ENCODE data around the gene CNTNAP5. TPM values are rescaled to one million over a fixed set of nuclear protein-coding genes. Genes with fewer than 3 reads are reported as not detected.

CNTNAP5 gene
- total and polyA plus RNA-seq, 2 of the 13 experiments (the other 11 are each of a cell fraction or from before 2014, with no cell fraction given): not detected

DNA sequence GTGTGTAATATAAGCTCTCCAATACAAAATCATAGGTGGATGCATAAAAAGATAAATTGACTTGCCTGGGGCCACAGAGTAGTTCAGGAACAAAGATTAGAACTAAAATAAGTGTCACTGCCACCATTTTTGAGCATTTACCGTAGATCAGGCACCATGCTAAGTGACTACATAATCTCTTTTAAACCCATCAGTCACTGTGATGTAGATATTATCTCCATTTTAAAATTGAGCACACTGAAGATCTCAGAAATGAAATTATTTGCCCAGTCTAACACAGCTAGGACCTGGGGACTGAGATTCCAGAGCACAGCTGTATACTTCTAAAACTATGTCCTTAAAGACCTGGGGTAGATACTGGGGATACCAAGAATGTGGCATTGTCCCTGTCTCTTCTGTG, 737.3 kb downstream of the CNTNAP5 start:
- FAIRE-seq (no peak), DNase-seq (ENCODE audit: low spot score) (no peak), ATAC-seq (no peak)
- Histone ChIP-seq H3K27me3 (ENCODE audit: control insufficient read depth in 1 of 2, insufficient read depth in 2 of 2, low read length in 2 of 2) (no peaks in the 10 kb centered on the region; a peak in 1 of 5 replicates), H3K9me3 (ENCODE audit: low read length) (no peaks in the 10 kb centered on the region), H3K4me1 (ENCODE audit: insufficient read depth, low read length) (no peaks in the 10 kb centered on the region), H3K79me2 (ENCODE audit: insufficient read depth, low read length) (no peaks in the 10 kb centered on the region), H4K20me1 (ENCODE audit: insufficient read depth, low read length) (no peaks in the 10 kb centered on the region), H3K9ac (ENCODE audit: insufficient read depth, low read depth, low read length) (no peak overlapping the region), H3K4me3 (replicated peaks in 1 of 3; ENCODE audit: insufficient read depth in 1 of 3, low read depth in 2 of 3, low read length in 3 of 3) (no peak overlapping the region), H3K4me2 (ENCODE audit: low read depth, low read length) (no peak overlapping the region), H3K27ac (ENCODE audit: extremely low read length, insufficient read depth, low read length) (no peak overlapping the region), H2AFZ (ENCODE audit: low read length) (no peak overlapping the region), H3K36me3 (replicated peaks in 1 of 2; ENCODE audit: control insufficient read depth in 1 of 2, insufficient read depth in 2 of 2, low read length in 2 of 2) (no peaks in the 10 kb centered on the region)
- in situ Hi-C loops (cut with HindIII; ENCODE audit: extremely low pct_ligation_motif_present, low pct_unique_long_range_greater_than_20kb): no loop called here
- WGBS (ENCODE audit: low lambda C conversion rate): 0% methylated on average over 1 of the region's 1 CpG
- ChIA-PET POLR2A (no interaction called here), CTCF (ENCODE audit: low intra/inter-chr PET ratio, low total read pairs) (no interaction called here)
- BruUV-seq (replicated peaks): no TSS peak
- intact Hi-C loops (cut with micrococcal nuclease; ENCODE audit: unreplicated experiment): no loop called here
- TF ChIP-seq, protein P1, sequence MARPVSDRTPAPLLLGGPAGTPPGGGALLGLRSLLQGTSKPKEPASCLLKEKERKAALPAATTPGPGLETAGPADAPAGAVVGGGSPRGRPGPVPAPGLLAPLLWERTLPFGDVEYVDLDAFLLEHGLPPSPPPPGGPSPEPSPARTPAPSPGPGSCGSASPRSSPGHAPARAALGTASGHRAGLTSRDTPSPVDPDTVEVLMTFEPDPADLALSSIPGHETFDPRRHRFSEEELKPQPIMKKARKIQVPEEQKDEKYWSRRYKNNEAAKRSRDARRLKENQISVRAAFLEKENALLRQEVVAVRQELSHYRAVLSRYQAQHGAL (CRISPR knock-in tag; IDR thresholded peaks at IDR 0.05; ENCODE audit: not compliant biosample characterization): no peak
- TF ChIP-seq SATB2 (CRISPR knock-in tag; IDR thresholded peaks at IDR 0.05) (no peak), ZNF20 (CRISPR knock-in tag; IDR thresholded peaks at IDR 0.05) (no peak), PLRG1 (conservative IDR thresholded peaks at IDR 0.05) (no peak), CC2D1A (CRISPR knock-in tag; IDR thresholded peaks at IDR 0.05) (no peak), ZBTB7A (CRISPR knock-in tag; IDR thresholded peaks at IDR 0.05) (no peak), TEAD2 (CRISPR knock-in tag; IDR thresholded peaks at IDR 0.05) (no peak), SRSF1 (optimal IDR thresholded peaks at IDR 0.05; ENCODE audit: low read depth, low read length) (no peak), PITX1 (CRISPR knock-in tag; IDR thresholded peaks at IDR 0.05) (no peak), FOXJ3 (CRISPR knock-in tag; IDR thresholded peaks at IDR 0.05; ENCODE audit: borderline replicate concordance) (no peak), SP4 (CRISPR knock-in tag; IDR thresholded peaks at IDR 0.05) (no peak), SALL2 (CRISPR knock-in tag; IDR thresholded peaks at IDR 0.05) (no peak)
- TF ChIP-seq, protein P2, sequence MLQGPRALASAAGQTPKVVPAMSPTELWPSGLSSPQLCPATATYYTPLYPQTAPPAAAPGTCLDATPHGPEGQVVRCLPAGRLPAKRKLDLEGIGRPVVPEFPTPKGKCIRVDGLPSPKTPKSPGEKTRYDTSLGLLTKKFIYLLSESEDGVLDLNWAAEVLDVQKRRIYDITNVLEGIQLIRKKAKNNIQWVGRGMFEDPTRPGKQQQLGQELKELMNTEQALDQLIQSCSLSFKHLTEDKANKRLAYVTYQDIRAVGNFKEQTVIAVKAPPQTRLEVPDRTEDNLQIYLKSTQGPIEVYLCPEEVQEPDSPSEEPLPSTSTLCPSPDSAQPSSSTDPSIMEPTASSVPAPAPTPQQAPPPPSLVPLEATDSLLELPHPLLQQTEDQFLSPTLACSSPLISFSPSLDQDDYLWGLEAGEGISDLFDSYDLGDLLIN (CRISPR knock-in tag; IDR thresholded peaks at IDR 0.05; ENCODE audit: borderline replicate concordance): no peak
- TF ChIP-seq, protein P3, sequence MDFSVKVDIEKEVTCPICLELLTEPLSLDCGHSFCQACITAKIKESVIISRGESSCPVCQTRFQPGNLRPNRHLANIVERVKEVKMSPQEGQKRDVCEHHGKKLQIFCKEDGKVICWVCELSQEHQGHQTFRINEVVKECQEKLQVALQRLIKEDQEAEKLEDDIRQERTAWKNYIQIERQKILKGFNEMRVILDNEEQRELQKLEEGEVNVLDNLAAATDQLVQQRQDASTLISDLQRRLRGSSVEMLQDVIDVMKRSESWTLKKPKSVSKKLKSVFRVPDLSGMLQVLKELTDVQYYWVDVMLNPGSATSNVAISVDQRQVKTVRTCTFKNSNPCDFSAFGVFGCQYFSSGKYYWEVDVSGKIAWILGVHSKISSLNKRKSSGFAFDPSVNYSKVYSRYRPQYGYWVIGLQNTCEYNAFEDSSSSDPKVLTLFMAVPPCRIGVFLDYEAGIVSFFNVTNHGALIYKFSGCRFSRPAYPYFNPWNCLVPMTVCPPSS (IDR thresholded peaks at IDR 0.05): no peak
- TF ChIP-seq, protein P4, sequence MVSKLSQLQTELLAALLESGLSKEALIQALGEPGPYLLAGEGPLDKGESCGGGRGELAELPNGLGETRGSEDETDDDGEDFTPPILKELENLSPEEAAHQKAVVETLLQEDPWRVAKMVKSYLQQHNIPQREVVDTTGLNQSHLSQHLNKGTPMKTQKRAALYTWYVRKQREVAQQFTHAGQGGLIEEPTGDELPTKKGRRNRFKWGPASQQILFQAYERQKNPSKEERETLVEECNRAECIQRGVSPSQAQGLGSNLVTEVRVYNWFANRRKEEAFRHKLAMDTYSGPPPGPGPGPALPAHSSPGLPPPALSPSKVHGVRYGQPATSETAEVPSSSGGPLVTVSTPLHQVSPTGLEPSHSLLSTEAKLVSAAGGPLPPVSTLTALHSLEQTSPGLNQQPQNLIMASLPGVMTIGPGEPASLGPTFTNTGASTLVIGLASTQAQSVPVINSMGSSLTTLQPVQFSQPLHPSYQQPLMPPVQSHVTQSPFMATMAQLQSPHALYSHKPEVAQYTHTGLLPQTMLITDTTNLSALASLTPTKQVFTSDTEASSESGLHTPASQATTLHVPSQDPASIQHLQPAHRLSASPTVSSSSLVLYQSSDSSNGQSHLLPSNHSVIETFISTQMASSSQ (IDR thresholded peaks at IDR 0.05; ENCODE audit: low read depth): no peak
- TF ChIP-seq, protein P4 (CRISPR knock-in tag; IDR thresholded peaks at IDR 0.05; ENCODE audit: borderline replicate concordance): no peak
- TF ChIP-seq, protein P5, sequence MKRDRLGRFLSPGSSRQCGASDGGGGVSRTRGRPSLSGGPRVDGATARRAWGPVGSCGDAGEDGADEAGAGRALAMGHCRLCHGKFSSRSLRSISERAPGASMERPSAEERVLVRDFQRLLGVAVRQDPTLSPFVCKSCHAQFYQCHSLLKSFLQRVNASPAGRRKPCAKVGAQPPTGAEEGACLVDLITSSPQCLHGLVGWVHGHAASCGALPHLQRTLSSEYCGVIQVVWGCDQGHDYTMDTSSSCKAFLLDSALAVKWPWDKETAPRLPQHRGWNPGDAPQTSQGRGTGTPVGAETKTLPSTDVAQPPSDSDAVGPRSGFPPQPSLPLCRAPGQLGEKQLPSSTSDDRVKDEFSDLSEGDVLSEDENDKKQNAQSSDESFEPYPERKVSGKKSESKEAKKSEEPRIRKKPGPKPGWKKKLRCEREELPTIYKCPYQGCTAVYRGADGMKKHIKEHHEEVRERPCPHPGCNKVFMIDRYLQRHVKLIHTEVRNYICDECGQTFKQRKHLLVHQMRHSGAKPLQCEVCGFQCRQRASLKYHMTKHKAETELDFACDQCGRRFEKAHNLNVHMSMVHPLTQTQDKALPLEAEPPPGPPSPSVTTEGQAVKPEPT (CRISPR knock-in tag; IDR thresholded peaks at IDR 0.05; ENCODE audit: low read depth): no peak
